Measurements from ENCODE around the gene SLC6A2.

SLC6A2 gene

DNA sequence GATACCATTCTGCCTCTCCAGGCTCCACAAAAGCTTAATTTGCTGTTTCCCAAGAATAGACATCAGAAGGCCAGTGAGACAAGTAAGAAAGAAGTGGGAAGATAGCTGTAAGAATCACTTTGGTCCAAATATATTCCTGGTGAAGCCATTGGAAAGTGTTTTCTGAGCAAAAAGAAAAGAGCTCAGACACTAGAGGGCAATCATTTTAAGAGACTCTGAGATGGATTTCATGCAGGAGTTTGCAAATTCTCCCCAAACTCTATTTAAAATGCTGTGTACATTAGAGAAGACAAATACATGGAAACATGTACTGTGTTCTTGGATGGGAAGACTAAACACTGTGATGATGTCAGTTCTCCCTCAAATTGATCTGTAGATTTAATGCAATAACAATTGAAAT lies 8.0 kb upstream of the SLC6A2 start:
- no peak for DNase-seq (ENCODE audit: low read depth)

- no peak for DNase-seq (ENCODE audit: low read depth)
Observed at GRCh38 chr16:55651841-55652824, 3.7 kb upstream of the SLC6A2 start.

DNA sequence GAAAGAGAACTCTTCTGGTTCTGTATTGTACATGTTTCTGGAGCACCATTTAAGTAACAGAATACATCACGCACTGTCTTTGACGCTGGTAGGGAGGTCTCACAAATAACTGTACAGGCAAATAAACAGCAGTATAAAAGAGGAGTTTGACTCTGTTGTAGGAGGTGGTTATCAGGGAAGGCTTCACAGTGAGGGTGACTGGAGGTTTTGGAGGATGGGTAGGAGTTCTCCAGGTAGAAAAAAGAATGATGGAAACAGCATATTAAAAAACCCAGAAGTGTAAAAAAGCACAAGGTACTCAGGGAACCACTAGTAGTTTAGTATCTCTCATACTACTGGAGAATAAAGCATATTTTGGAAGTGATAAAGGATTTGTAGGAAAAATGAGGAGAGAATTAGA lies 2.7 kb upstream of the SLC6A2 start:
- no peak for DNase-seq (ENCODE audit: low read depth)

DNA sequence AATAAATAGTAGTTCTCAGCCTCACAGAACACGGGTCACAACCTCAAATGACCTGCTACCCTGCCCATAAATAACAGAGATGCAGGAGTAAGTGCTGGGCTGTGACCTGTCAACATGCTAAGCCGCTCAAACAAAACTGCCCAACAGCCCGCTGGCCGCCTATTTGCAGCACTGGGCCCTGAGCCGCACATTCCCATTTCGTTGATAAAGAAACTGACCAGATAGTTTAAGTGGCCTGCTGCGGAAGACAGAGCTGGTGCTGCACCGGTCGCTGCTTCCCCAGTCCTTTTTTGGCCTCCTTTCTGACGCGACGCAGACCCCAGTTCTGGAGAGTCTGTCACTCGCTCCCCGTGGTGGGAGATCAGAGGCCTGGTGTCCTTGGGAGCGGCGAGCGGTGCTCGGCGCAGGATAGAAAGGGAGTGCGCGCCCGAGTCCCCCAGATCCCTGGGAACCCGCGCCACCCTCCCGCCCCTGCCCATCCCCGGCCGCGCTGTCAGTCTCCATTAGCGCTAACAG lies 349 bp upstream of the SLC6A2 start:
- no peak for DNase-seq (ENCODE audit: low read depth)

DNA sequence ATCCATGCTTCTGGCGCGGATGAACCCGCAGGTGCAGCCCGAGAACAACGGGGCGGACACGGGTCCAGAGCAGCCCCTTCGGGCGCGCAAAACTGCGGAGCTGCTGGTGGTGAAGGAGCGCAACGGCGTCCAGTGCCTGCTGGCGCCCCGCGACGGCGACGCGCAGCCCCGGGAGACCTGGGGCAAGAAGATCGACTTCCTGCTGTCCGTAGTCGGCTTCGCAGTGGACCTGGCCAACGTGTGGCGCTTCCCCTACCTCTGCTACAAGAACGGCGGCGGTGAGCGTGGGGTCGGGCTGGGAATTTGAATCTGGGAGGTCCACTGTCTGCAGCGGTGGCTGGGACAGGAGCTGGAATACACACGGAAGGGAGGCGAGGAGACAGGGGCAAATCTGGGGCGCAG lies 904 bp downstream of the SLC6A2 start:
- DNase-seq (ENCODE audit: low read depth): no peak

DNA sequence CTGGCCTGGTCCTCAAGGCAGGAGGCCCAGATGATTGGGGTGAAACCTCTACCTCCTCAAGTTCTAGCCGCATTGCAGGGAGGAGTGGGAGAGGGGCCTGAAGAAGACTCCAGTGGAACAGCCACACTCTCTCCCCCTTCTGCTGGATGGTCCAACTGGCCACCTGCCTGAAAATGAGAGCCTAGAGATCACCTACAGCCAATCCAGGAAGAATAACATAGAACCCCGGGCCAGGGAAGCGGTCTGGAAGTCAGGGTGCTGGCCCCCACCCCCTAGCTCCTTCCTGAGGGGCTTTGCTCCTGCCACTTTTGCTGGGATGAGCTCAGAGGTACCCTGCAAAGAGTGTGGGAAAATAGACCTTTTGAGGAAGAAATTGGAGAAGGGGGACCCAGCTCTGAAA lies 1.8 kb downstream of the SLC6A2 start:
- no peak for DNase-seq (ENCODE audit: low read depth)

GRCh38 chr16:55658898-55659420 lies 3.2 kb downstream of the SLC6A2 start:
- no peak for DNase-seq (ENCODE audit: low read depth)

DNA sequence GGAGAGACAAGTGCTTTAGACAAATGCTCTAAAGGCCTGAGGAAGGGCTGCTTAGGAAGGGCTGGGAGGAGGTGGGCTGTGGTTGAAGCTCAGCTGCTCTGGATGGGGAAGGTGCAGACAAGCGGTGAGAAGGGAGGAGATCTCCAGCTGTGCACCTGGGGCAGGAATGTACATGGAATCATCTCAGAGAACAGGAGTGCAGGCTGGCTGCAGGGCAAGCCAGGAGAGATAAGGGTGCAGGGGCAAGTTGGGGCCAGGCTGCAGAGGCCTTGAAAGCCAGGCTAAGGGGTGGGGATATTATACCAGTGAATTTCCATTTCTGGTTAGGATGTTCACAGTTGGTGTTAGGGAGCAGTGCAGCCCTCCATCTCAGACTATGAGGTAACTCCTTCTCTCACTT lies 4.2 kb downstream of the SLC6A2 start:
- DNase-seq (ENCODE audit: low read depth): no peak

DNA sequence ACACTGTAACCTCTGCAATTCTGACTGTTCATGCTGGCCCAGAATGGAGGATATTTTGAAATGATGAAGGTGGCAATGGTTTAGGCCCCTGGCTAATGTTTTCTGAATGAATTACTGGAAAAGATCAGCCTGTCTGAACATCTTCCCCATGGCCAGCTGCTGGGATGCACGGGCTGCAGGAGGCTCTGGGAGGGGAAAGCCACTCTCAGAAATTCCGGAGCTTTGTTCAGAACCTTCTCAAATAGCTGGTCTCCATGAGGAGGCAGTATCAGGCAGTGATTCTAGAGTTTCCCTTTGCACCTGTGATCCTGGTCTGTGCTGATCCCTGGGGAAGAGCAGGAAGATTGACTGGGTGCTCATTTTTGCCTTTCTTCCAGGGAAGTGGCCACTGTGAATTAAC lies 5.0 kb downstream of the SLC6A2 start:
- DNase-seq (ENCODE audit: low read depth): no peak

GRCh38 chr16:55661941-55662643 lies 6.3 kb downstream of the SLC6A2 start:
- DNase-seq (ENCODE audit: low read depth): peak; percentile 82

- DNase-seq (ENCODE audit: low read depth): no peak
Observed at GRCh38 chr16:55662644-55663031, 6.8 kb downstream of the SLC6A2 start.

- DNase-seq (ENCODE audit: low read depth): no peak
Observed at GRCh38 chr16:55663225-55663624, 7.4 kb downstream of the SLC6A2 start.

- DNase-seq (ENCODE audit: low read depth): peak; percentile 79
Observed at GRCh38 chr16:55663765-55664677, 8.2 kb downstream of the SLC6A2 start.

GRCh38 chr16:55664786-55665407 lies 9.1 kb downstream of the SLC6A2 start:
- no peak for DNase-seq (ENCODE audit: low read depth)

- DNase-seq (ENCODE audit: low read depth): no peak
Observed at GRCh38 chr16:55665511-55665910, 9.7 kb downstream of the SLC6A2 start.

DNA sequence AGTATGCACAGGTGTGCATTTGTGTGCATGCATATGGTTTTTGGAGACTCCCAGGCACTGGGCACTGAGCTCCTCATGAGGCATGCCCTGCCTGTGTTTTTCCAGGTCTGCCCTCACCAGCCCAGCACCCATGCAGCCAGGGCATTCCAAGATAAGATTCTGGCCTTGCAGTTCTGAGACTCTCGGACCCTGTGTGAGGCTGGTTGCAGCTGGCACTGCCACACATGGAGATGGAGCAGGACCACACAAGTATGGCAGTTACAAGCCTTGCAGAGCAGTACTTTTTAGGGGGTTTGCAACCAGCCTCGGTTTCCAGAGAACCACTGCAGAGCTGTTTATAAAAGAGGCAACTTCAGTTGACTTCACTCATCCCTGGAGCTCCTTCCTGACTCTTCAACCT lies 10.2 kb downstream of the SLC6A2 start:
- no peak for DNase-seq (ENCODE audit: low read depth)

DNA sequence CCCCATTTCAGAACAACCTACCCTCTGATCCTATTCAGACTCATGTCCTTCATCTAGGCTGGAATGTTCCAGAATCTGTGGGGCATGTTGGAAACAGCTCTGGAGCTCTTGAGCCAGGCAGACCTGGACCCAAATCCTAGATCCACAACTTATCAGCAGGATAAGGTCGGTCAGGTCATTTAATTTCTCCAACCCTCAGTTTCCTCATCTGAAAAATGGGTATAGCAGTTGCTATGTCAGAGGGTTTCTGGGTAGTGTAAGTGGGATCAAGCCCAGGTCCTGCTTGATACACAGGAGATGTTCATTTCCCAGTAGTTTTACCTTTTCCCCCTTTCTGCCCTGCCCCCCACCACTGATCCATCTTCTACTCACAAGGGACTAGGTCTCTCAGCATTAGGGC lies 12.0 kb downstream of the SLC6A2 start:
- no peak for DNase-seq (ENCODE audit: low read depth)

- peak; percentile 50 for DNase-seq (ENCODE audit: low read depth)
Observed at GRCh38 chr16:55668340-55669281, 12.8 kb downstream of the SLC6A2 start.

- DNase-seq (ENCODE audit: low read depth): no peak
Observed at GRCh38 chr16:55671206-55671973, 15.6 kb downstream of the SLC6A2 start.

GRCh38 chr16:55671974-55672280 lies 16.1 kb downstream of the SLC6A2 start:
- no peak for DNase-seq (ENCODE audit: low read depth)

Measured in EH (cell line).